Naive B cell (primary cell): ENCODE data around the gene PSMG3. TPM values are rescaled to one million over a fixed set of nuclear protein-coding genes. Genes with fewer than 3 reads are reported as not detected.

Experiments used
- ATAC-seq, 2 donors: fragments of 150-1000 bp; cut with Tn5 transposase; 2 replicates each; pipeline ENCODE4 v1.10.0; 2021; ENCODE audit warnings: low read depth in 2 of 2, mild to moderate bottlenecking in 2 of 2, moderate library complexity in 2 of 2
- DNase-seq: peaks from one replicate; pipeline ENCODE4 v3.0.0; 2022
- H3K27ac Mint-ChIP-seq, 6 donors: one replicate each; pipeline ENCODE4 v1.8.0; 2020 to 2022; ENCODE audit warnings: mild to moderate bottlenecking in 6 of 6, mixed read lengths in 6 of 6, moderate library complexity in 5 of 6, inconsistent platforms in 2 of 6
- H3K27me3 Mint-ChIP-seq, 3 donors: one replicate each; pipeline ENCODE4 v1.8.0; 2021 to 2022; ENCODE audit warnings: mixed read lengths in 3 of 3, mild to moderate bottlenecking in 1 of 3
- H3K36me3 Mint-ChIP-seq, 2 donors: one replicate each; pipeline ENCODE4 v1.8.0; 2020 to 2022; ENCODE audit warnings: mixed read lengths in 2 of 2, inconsistent platforms in 1 of 2, mild to moderate bottlenecking in 1 of 2
- H3K4me1 Mint-ChIP-seq, 3 donors: one replicate each; pipeline ENCODE4 v1.8.0; 2020 to 2022; ENCODE audit warnings: mixed read lengths in 3 of 3, inconsistent platforms in 1 of 3, mild to moderate bottlenecking in 1 of 3, moderate library complexity in 1 of 3
- H3K4me3 Mint-ChIP-seq, 8 donors: one replicate each; pipeline ENCODE4 v1.8.0; 2020 to 2022; ENCODE audit warnings: mild to moderate bottlenecking in 8 of 8, mixed read lengths in 8 of 8, moderate library complexity in 8 of 8, inconsistent platforms in 2 of 8
- H3K9me3 Mint-ChIP-seq, 7 donors: one replicate each; pipeline ENCODE4 v1.8.0; 2020 to 2022; ENCODE audit warnings: mixed read lengths in 7 of 7, mild to moderate bottlenecking in 5 of 7, inconsistent platforms in 2 of 7, moderate library complexity in 1 of 7
- polyA plus RNA-seq, 6 donors: library from polyadenylated mRNA; unstranded; fragments of 300-500 nt; fragmentation: Illumina TruSeq; gene quantifications; one replicate each; pipeline ENCODE4 v1.2.3, GENCODE V29; 2021; ENCODE audit warnings: low read depth in 6 of 6

The PSMG3 gene
- polyA plus RNA-seq, 6 donors from 2014 or later, result 24.2 to 43.4 (median 38.6) TPM

DNA sequence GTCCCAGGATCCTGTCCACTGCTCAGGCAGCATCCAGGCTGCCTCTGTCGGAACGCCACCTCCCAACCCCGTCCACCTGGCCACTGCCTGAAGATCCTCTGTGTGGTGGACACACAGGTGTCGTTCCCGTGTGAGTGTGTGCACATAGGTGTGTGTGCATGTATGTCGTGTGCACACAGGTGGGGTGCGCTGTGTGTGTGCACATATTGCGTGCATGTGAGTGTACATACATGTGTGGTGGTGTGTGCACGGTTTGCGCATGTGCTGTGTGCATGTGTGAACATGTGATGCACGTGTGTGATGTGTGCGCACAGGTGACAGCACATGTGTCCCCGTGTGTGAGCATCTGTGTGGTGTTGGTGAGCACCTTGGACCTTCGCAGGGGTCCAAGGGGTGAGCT, 20.9 kb downstream of the PSMG3 start:
- ATAC-seq (no peak), DNase-seq (no peak)
- Mint-ChIP-seq H3K27ac (peak overlapping the region in 1 of 6 donors; percentile 90), H3K27me3 (no peaks in the 10 kb centered on the region), H3K4me1 (peaks cover 0 to 11% (median 5%) of the 10 kb centered on the region in 3 donors), H3K9me3 (no peaks in the 10 kb centered on the region), H3K4me3 (peak overlapping the region in 1 of 8 donors; percentile 72), H3K36me3 (no peaks in the 10 kb centered on the region)

DNA sequence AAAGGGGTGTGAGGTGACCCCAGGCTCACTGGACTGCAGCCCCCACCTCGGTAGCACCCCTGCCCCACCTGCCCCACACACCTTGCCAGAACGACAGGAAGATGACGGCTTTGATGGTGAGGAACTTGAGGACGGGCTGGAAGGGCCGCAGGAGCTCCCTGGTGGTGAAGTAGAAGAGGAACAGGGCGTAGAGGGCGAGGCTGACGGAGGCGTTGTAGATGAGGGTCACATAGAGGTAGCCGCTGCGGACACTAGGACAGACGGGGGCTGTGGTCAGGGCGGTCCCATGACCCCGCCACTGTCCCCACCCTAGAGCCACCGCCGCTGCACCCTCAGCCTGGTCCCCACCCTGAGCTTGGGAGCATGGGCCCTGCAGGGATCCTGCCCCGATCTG, 21.4 kb downstream of the PSMG3 start:
- ATAC-seq (peak in 1 of 2 donors; percentile 45), DNase-seq (no peak)
- Mint-ChIP-seq H3K4me3 (no peak overlapping the region), H3K4me1 (peaks cover 0 to 11% (median 5%) of the 10 kb centered on the region in 3 donors), H3K27ac (peak overlapping the region in 2 of 6 donors; percentile 78 to 90), H3K36me3 (no peaks in the 10 kb centered on the region), H3K27me3 (no peaks in the 10 kb centered on the region), H3K9me3 (no peaks in the 10 kb centered on the region)

DNA sequence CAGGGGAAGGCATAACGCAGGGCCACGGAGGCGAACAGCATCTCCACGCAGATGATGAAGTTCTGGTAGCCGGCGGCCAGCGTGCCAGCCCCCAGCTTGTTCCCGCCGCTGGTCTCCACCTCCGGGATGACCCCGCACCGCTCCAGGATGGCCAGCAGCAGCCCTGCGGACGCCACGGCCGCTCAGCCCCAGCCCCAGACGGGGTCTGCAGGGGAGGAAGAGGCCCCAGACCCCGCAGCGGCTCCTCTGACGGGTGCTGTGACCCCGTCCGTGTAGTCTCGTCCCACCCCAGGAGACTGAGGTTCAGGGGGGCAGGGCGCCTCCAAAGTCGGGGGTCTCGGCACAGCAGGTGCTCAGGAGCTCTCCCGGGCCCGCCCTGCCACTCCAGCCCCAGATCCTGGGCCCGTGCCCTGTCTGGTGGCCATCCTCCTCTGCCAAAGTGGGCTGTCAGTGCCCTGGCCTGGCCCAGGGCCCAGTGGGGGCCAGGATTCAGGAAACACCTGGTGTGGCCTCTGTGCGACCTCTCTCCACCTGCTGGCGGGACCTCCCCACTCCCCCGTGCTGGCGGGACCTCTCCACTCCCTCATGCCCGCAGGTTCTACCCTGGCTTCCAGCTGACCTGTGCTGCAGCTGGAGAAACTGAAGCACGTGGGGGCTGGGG, 21.9 kb downstream of the PSMG3 start:
- no peaks in the 10 kb centered on the region for H3K27me3 Mint-ChIP-seq
- ATAC-seq, result no peak
- peak overlapping the region in 1 of 6 donors; percentile 78 for H3K27ac Mint-ChIP-seq

DNA sequence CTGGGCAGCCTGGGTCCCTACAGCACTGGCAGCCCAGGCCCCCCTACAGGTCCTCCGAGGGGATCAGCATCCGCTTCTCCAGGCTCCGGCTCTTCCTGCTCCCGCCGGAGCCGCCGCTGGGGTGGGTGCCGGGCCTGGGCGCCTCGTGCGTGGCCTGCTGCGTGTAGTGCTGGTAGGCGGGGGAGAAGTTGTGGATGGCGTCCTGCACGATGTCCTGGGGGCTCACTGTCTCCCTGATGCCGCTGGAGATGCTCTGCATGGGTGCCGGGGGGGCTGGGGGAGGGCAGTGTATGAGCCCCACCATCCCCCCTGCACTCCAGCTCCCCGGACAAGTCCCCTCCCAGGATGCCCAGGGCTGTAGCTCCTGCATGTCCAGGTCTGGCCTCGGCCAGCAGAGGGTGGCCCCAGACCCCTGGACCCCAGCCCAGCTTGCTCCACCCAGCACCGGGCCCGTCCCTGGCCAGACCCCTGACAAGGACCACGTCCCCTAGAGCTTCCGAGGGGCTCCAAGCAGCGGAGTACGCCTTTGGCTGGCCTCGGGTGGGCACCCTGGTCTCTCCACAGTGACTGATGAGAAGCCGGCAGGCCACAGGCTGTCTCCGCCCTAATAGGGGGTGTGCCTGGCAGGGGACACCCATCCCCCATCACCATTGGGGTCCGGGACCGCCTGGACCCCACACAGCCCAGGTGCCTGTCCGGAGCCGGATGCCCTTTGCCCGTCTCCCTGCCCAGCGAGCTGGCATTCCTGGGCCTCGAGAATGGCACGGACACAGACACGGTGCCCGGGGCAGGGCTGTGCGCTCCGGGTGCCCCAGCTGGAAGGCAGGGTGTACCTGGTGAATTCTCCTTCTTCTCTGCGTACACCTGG, 22.7 kb downstream of the PSMG3 start:
- Mint-ChIP-seq H3K4me1 (peaks cover 0 to 11% (median 5%) of the 10 kb centered on the region in 3 donors), H3K36me3 (no peaks in the 10 kb centered on the region), H3K27me3 (no peaks in the 10 kb centered on the region), H3K27ac (no peak overlapping the region), H3K4me3 (no peak overlapping the region), H3K9me3 (no peaks in the 10 kb centered on the region)
- ATAC-seq (no peak), DNase-seq (no peak)

More for the DNA sequence above, 21.9 kb downstream of the PSMG3 start:
- Mint-ChIP-seq H3K4me3 (no peak overlapping the region), H3K4me1 (peaks cover 0 to 11% (median 5%) of the 10 kb centered on the region in 3 donors), H3K9me3 (no peaks in the 10 kb centered on the region), H3K36me3 (no peaks in the 10 kb centered on the region)
- no peak for DNase-seq

DNA sequence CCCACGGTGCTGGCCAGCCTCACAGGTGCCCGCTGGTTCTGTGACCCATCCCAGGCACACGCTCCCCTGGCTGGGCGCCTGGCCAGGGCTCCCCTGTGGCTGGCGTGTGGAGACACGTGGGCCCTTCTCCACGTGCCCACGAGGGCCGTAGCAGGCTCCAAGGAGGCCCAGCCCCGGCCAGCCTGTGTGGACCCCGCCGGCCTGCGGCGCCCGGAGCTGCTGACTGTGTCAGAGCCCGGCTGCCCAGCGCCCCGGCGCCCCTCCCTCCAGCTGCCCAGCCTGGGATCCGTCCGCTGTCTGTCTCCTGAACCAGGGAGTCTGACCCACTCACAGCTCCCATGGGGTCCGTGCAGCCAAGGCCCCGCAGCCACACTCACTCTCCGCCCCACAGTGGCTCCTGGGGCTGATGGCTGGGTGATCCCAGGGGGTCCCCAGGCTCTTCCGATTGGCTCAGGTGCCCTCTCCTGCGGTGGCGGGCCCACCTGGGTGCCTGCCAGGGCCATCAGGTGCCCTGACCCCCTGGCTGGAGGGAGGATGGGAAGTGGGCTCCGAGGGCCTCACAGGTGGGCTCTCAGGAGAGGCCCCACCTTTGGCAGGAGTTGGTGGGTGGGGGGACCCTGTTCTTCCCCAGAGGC, 23.4 kb downstream of the PSMG3 start:
- no peaks in the 10 kb centered on the region for H3K9me3 Mint-ChIP-seq
- H3K4me1 Mint-ChIP-seq, result peaks cover 0 to 11% (median 5%) of the 10 kb centered on the region in 3 donors
- no peak for DNase-seq
- H3K27ac Mint-ChIP-seq, result peak overlapping the region in 2 of 6 donors; percentile 56
- no peak for ATAC-seq
- no peaks in the 10 kb centered on the region for H3K27me3 Mint-ChIP-seq
- H3K36me3 Mint-ChIP-seq, result no peaks in the 10 kb centered on the region
- H3K4me3 Mint-ChIP-seq, result peak overlapping the region in 1 of 8 donors; percentile 22

DNA sequence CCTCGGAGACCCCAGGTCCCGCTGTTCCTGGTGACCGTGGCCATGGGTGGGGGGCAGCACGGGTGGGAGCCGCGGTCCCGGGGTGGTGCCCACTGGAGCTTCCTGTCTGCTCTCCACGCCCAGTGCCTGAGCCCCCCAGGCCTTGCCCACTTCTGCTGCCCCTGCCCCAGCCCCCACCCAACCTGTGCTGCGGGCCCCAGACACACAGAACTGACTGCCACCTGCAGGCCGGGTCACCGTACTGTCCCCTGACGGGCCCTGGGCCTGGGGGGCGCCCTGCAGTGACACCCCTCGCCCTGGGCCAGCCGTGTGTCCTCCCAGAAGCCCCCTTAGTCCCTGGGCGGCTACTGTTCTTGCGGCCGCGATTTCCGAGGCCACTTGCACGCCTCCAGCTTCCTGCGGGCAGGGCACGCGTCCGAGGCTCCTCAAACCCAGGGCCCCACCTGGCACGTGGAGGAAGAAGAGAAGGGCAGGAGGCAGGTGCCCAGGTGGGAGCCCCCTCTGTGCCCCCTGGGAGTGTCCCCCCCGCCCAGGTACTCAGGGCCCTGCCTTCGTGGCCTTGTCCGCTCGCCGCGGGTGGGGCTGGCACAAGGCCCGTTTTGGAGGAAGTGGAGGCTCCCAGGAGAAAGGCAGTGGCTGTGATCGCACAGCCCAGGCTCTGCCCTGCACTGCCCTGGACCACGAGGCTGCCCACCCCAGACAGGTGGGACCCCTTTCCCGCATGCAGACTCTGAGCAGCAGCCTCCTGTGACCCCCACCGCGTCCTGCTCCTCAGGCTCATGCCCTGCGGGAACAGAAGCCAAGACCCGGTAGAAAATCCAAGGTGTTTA, 24.2 kb downstream of the PSMG3 start:
- H3K9me3 Mint-ChIP-seq, result no peaks in the 10 kb centered on the region
- no peak overlapping the region for H3K4me3 Mint-ChIP-seq
- DNase-seq, result no peak
- H3K27me3 Mint-ChIP-seq, result no peaks in the 10 kb centered on the region
- peak in 1 of 2 donors; percentile 22 for ATAC-seq
- H3K36me3 Mint-ChIP-seq, result no peaks in the 10 kb centered on the region
- H3K27ac Mint-ChIP-seq, result peak overlapping the region in 4 of 6 donors; percentile 33 to 90 (median 59)
- H3K4me1 Mint-ChIP-seq, result peaks cover 0 to 11% (median 5%) of the 10 kb centered on the region in 3 donors

DNA sequence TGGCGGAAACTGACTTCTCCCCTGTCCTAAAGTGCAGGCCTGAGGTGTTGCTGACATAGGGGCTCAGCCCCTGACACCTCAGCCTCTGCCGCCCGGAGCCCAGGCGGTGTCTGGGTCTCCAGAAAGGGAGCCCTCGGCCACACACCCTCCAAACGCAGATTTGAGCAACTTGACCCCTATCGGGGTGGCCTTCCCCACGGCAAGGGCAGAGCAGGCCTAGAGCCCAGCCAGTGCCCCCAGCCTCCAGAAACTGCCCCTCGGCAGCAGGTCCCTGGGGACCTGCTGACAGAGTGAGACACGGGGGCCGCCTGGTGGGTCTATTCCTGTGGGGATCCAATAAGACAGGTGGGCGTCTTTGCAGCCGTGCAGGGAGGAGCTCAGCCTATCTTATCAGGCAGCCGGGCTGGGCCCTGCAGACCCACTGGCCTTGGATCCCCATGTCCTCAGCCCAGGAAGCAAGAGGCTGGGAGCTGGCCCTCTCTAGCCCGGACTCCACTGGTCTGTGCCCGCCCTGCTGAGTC, 24.9 kb downstream of the PSMG3 start:
- no peak for ATAC-seq
- DNase-seq, result no peak
- H3K36me3 Mint-ChIP-seq, result no peaks in the 10 kb centered on the region
- no peaks in the 10 kb centered on the region for H3K27me3 Mint-ChIP-seq
- H3K9me3 Mint-ChIP-seq, result no peaks in the 10 kb centered on the region
- peak overlapping the region in 2 of 6 donors; percentile 38 to 53 for H3K27ac Mint-ChIP-seq
- peaks cover 0 to 11% (median 5%) of the 10 kb centered on the region in 3 donors for H3K4me1 Mint-ChIP-seq
- no peak overlapping the region for H3K4me3 Mint-ChIP-seq

DNA sequence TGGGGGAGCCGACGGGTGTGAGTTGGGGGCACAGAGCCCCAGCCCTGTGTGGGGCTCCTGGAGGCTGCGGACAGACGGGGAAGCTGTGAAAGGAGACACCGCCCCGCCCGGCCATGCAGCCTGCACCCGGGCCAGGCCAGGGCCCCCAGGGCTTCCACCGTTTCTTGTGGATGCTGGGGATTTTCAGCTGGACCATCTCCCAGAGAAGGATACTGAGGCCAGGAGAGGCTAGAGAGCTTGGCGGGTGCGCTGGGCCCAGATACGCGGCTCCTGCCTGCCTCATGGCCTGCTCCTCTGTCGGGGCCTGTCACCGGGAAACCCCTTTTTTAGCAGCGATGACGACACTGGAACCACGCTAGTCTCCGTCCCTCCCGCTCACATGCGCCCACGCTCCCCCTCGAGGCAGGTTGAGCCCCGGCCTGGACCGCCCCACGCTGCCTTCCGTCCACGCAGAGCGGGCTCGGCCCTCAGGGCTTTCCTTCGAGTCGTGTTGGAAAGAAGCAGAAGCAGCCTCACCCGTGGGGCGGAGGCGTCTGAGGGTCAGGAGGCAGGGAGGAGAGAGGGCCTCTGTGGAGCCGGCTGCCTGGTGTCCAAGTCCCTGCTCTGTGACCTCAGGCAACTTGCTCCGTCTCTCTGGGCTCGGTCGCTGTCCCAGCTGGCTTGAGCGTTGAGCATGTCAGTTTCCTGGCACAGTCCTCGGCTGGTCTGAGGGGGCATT, 25.5 kb downstream of the PSMG3 start:
- H3K4me3 Mint-ChIP-seq, result no peak overlapping the region

DNA sequence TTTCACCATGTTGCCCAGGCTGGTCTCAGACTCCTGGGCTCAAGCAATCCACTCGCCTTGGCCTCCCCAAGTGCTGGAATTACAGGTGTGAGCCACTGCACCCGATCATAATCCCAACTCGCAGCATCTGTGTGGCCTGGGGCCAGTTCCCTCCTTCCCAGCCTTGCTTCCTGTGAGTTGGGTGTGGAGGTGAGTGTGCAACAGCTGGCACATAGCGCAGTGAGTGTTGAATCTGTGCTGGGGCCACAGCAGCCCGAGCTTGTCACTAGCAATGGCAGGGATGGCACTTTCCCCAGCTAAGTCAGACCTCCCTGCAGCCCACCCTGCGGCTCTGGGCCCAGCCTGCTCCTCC, 26.0 kb downstream of the PSMG3 start:
- no peaks in the 10 kb centered on the region for H3K36me3 Mint-ChIP-seq

More for the DNA sequence above, 25.5 kb downstream of the PSMG3 start:
- no peaks in the 10 kb centered on the region for H3K9me3 Mint-ChIP-seq
- peaks cover 0 to 11% (median 5%) of the 10 kb centered on the region in 3 donors for H3K4me1 Mint-ChIP-seq
- peak overlapping the region in 3 of 6 donors; percentile 38 to 53 (median 41) for H3K27ac Mint-ChIP-seq
- H3K27me3 Mint-ChIP-seq, result no peaks in the 10 kb centered on the region
- ATAC-seq (peak in 1 of 2 donors; percentile 11), DNase-seq (no peak)
- H3K36me3 Mint-ChIP-seq, result no peaks in the 10 kb centered on the region

DNA sequence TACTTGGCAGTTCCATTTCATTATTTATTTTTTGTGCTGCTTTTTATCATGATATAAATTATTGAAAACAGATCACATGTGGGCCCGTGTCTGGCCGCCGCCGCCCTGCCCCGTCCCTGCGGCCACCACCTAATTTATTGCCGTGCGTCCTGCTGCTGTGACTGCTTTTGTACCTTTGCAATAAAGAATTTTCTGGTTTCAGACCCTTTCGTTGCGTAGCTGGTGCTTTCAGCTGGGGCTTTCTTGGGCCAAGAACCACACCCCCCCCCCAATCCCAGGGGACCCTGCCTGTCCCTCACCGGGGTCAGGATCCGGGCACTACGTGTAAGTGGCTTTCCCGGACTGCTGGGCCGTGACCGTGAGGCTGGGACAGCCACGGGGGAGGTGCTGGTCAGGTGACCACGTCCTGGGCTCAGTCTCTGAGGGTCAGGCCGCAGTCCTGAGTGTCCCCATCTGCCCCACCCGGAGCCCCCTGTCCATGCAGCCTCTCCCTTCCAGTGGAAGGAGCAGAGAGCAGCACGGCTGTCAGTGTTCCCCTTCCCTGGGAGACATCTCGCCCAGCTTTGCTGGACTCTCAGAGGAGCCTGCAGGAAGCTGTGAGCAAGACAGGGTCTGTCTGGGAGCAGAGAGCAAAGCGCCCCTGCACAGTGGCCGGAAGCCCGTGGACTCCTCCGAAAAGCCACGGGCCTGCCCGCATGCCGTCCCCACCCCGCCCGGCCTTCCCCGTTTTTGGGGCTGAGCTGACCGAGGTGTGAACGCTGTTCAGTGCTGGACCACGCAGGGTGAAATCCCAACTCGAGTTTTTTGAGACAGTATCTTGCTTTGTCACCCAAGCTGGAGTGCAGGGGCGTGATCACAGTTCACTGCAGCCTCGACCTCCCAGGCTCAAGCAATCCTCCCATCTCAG, 26.7 kb downstream of the PSMG3 start:
- Mint-ChIP-seq H3K27me3 (no peaks in the 10 kb centered on the region), H3K9me3 (no peaks in the 10 kb centered on the region), H3K36me3 (no peaks in the 10 kb centered on the region), H3K4me1 (peaks cover 0 to 1% (median 0%) of the 10 kb centered on the region in 3 donors), H3K27ac (peak overlapping the region in 2 of 6 donors; percentile 42 to 51), H3K4me3 (no peak overlapping the region)
- DNase-seq (no peak), ATAC-seq (no peak)

More for the DNA sequence above, 26.0 kb downstream of the PSMG3 start:
- Mint-ChIP-seq H3K27me3 (no peaks in the 10 kb centered on the region), H3K4me3 (no peak overlapping the region), H3K4me1 (peaks cover 0 to 8% (median 5%) of the 10 kb centered on the region in 3 donors), H3K9me3 (no peaks in the 10 kb centered on the region), H3K27ac (peak overlapping the region in 1 of 6 donors; percentile 41)
- DNase-seq, result no peak
- ATAC-seq, result no peak

DNA sequence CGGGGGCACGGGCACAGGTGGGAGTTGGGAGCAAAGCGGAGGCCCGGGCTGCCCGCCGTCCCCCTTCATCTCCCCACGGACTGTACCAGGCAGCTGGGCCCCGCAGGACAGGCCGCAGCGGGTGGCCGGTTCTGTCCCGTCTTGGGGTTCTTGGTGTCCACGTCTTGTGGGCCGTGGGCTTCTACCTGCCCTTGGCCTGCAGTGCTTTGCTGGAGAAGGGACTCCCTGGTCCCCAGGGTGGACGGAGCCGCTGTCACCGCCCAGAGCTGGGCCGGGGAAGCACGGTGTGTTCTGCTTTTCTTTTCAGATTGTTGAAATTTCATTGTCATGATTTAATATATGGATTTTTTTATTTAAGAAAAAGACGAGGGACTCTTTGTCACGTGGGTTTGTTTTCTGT, 27.5 kb downstream of the PSMG3 start:
- Mint-ChIP-seq H3K9me3 (no peaks in the 10 kb centered on the region), H3K27ac (peak overlapping the region in 3 of 6 donors; percentile 42 to 78 (median 51))
- ATAC-seq, result no peak

More for the DNA sequence above, 27.5 kb downstream of the PSMG3 start:
- H3K4me3 Mint-ChIP-seq, result peak overlapping the region in 1 of 8 donors; percentile 35
- DNase-seq, result no peak
- H3K36me3 Mint-ChIP-seq, result no peaks in the 10 kb centered on the region
- H3K27me3 Mint-ChIP-seq, result no peaks in the 10 kb centered on the region
- H3K4me1 Mint-ChIP-seq, result no peaks in the 10 kb centered on the region
